Measurements from ENCODE around the gene FRAT1.
A peak's percentile ranks its signal among the peaks of the same experiment; 100 is the strongest.
"Not testable (repeated sequence)": the region's sequence is repeated elsewhere in the genome, so short reads cannot be mapped to it uniquely, and the experiment has no call there.

The FRAT1 gene

DNA sequence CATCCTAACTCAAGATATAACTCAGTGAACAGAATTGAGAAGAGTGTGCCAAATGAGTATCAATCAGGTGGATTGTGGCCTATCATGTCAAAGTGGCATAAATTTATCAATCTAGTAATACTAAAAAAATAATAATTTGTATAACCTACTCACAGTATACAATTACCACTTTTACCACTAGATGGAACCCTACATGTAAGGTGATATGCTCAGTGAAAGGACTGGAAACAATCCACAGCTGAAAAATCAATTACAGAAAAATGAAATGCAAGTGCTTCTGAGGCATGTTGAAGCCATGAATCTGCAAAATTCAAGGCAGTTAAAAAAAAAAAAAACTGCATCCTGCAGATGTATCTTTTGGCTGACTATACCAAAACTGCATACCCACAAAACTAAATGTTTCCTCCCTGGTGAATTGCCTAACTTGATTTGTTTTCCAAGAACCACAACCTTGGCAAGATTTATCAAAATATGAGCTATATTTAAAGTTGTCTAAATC, 40.5 kb upstream of the FRAT1 start:
- TF ChIP-seq, protein P1, sequence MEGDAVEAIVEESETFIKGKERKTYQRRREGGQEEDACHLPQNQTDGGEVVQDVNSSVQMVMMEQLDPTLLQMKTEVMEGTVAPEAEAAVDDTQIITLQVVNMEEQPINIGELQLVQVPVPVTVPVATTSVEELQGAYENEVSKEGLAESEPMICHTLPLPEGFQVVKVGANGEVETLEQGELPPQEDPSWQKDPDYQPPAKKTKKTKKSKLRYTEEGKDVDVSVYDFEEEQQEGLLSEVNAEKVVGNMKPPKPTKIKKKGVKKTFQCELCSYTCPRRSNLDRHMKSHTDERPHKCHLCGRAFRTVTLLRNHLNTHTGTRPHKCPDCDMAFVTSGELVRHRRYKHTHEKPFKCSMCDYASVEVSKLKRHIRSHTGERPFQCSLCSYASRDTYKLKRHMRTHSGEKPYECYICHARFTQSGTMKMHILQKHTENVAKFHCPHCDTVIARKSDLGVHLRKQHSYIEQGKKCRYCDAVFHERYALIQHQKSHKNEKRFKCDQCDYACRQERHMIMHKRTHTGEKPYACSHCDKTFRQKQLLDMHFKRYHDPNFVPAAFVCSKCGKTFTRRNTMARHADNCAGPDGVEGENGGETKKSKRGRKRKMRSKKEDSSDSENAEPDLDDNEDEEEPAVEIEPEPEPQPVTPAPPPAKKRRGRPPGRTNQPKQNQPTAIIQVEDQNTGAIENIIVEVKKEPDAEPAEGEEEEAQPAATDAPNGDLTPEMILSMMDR (IDR thresholded peaks at IDR 0.05; ENCODE audit: low read depth, low read length): 0 out of 2 replicates have a peak, but pooled peaks have one; percentile 10
- Histone ChIP-seq H3K36me3 (no peaks in the 10 kb centered on the region), H3K27ac (no peak overlapping the region), H3K4me3 (ENCODE audit: low read depth, low read length) (no peak overlapping the region), H3K27me3 (ENCODE audit: insufficient read depth, low read depth, severe bottlenecking) (no peaks in the 10 kb centered on the region), H3K9me3 (ENCODE audit: severe bottlenecking) (no peaks in the 10 kb centered on the region)
- no peak for DNase-seq

DNA sequence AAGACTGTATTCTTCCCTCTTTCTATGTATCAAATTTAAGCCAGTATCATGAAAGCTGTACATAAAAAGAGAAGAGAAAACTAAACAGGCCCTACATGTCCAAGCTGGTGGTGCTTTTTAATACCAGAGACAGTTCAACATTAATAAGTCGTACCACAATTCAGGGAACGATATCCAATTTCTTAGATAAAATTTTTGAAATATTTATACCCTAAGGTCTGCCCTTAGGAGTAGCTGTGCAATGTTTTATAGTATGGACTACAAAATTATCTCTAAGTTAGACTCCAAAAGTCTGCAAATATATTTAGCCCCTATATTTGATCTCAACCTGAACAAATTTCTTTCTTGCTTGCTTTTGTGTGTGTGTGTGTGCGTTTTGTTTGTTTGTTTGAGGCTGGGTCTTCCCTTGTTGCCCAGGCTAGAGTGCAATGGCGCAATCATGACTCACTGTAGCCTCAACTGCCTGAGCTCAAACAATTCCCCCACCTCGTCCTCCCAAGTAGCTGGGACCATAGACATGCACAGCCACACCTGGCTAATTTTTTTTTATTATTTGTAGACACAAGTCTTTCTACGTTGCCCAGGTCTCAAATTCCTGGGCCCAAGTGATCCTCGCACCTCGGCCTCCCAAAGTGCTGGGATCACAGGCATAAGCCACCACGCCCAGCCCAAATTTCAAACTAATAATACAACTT, 39.8 kb upstream of the FRAT1 start:
- Histone ChIP-seq H3K27me3 (ENCODE audit: insufficient read depth, low read depth, severe bottlenecking) (no peaks in the 10 kb centered on the region), H3K9me3 (ENCODE audit: severe bottlenecking) (no peaks in the 10 kb centered on the region), H3K36me3 (no peaks in the 10 kb centered on the region), H3K27ac (no peak overlapping the region), H3K4me3 (ENCODE audit: low read depth, low read length) (no peak overlapping the region)
- DNase-seq: no peak
- TF ChIP-seq, protein P1 (IDR thresholded peaks at IDR 0.05; ENCODE audit: low read depth, low read length): no peak

DNA sequence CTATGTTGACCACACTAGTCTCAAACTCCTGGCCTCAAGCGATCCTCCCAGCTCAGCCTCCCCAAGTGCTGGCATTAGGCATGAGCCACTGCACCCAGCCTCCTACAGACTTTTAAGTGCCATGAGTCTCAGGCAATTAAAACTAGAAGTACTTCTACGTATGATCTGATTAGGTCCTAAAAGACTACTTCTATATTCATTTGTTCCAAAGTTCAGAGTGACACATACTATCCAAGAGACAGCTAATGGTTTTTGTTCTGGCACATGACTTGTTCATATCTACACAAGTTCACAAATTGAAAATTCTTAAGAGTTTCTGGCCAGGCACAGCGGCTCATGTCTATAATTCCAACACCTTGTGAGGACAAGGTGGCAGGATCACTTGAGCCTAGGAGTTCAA, 38.3 kb upstream of the FRAT1 start:
- Histone ChIP-seq H3K9me3 (ENCODE audit: severe bottlenecking) (no peaks in the 10 kb centered on the region), H3K4me3 (ENCODE audit: low read depth, low read length) (no peak overlapping the region), H3K27ac (no peak overlapping the region), H3K36me3 (no peaks in the 10 kb centered on the region), H3K27me3 (ENCODE audit: insufficient read depth, low read depth, severe bottlenecking) (no peaks in the 10 kb centered on the region)
- no peak for DNase-seq
- TF ChIP-seq, protein P1 (IDR thresholded peaks at IDR 0.05; ENCODE audit: low read depth, low read length): no peak

DNA sequence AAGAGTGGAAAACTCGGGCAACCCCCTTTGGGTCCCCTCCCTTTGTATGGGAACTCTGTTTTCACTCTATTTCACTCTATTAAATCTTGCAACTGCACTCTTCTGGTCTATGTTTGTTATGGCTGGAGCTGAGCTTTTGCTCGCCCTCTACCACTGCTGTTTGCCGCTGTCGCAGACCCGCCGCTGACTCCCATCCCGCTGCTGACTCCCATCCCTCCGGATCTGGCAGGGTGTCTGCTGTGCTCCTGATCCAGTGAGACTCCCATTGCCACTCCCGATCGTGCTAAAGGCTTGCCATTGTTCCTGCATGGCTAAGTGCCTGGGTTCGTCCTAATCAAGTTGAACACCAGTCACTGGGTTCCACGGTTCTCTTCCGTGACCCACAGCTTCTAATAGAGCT, 29.0 kb upstream of the FRAT1 start:
- not testable (repeated sequence) for H3K27ac ChIP-seq; DNase-seq; H3K4me3 ChIP-seq (ENCODE audit: low read depth, low read length); H3K27me3 ChIP-seq (ENCODE audit: insufficient read depth, low read depth, severe bottlenecking); H3K9me3 ChIP-seq (ENCODE audit: severe bottlenecking)
- H3K36me3 ChIP-seq: peaks cover 15% of the 10 kb centered on the region

DNA sequence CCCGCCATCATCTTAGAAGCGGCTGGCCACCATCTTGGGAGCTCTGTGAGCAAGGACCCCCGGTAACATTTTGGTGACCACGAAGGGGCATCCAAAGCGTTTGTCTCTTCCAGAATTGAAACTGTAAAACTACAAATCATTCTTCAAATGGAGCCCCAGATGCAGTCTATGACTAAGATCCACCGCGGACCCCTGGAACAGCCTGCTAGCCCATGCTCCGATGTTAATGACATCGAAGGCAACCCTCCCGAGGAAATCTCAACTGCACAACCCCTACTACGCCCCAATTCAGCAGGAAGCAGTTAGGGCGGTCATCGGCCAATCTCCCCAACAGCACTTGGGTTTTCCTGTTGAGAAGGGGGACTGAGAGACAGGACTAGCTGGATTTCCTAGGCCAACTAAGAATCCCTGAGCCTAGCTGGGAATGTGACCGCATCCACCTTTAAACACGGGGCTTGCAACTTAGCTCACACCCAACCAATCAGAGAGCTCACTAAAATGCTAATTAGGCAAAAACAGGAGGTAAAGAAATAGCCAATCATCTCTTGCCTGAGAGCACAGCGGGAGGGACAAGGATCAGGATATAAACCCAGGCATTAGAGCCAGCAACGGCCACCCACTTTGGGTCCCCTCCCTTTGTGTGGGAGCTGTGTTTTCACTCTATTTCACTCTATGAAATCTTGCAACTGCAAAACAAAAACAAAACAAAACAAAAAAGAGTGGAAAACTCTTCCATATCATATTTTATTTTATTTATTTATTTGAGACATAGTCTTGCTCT, 28.3 kb upstream of the FRAT1 start:
- not testable (repeated sequence) for H3K27me3 ChIP-seq (ENCODE audit: insufficient read depth, low read depth, severe bottlenecking); H3K9me3 ChIP-seq (ENCODE audit: severe bottlenecking)
- DNase-seq: peak; percentile 21
- Histone ChIP-seq H3K27ac (peak overlapping the region; percentile 97), H3K36me3 (peaks cover 15% of the 10 kb centered on the region), H3K4me3 (ENCODE audit: low read depth, low read length) (peak overlapping the region; percentile 91)

DNA sequence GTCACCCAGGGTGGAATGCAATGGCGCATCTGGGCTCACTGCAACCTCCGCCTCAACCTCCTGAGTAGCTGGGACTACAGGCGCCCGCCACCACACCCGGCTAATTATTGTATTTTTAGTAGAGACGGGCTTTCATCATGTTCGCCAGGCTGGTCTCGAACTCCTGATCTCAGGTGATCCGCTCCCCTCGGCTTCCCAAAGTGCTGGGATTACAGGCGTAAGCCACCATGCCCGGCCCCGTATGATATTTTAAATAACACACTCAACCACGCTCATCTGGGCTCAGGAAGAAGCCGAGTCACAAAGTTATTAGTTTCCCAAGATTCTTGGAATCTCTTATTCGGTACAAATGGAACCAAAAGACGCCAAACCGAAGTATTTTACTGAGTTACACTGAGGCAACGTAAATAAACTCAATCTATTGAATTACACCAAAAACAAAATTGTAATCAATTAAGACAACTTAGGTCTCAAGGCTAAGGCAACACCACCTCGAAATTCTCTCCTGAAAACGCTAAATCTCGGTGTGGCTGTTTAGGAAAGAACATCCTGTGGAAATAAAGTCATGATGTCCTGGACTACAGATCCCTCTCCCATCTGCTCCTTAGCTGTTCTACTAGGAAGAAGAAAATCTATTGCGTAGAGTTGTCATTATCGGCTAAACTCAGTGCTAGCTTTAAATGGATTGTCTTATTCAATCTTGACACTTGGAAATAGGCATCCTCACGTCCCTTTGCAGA, 27.5 kb upstream of the FRAT1 start:
- TF ChIP-seq, protein P1 (IDR thresholded peaks at IDR 0.05; ENCODE audit: low read depth, low read length): no peak
- peaks cover 15% of the 10 kb centered on the region for H3K36me3 ChIP-seq
- H3K9me3 ChIP-seq (ENCODE audit: severe bottlenecking): no peaks in the 10 kb centered on the region
- H3K27ac ChIP-seq: peak overlapping the region; percentile 97
- peak overlapping the region; percentile 91 for H3K4me3 ChIP-seq (ENCODE audit: low read depth, low read length)
- H3K27me3 ChIP-seq (ENCODE audit: insufficient read depth, low read depth, severe bottlenecking): no peaks in the 10 kb centered on the region
- peak; percentile 28 for DNase-seq
